ENCODE measurements around the gene ESRRB. TPM values are rescaled to one million over a fixed set of nuclear protein-coding genes. Genes with fewer than 3 reads are reported as not detected.

The ESRRB gene
- total RNA-seq, 1 experiment from 2014 or later: 1.6 TPM

- Mint-ChIP-seq H3K27me3 (ENCODE audit: low read depth) (no peaks in the 10 kb centered on the region), H3K27ac (no peak overlapping the region), H3K36me3 (no peaks in the 10 kb centered on the region), H3K4me3 (no peak overlapping the region), H3K9me3 (no peaks in the 10 kb centered on the region), H3K4me1 (peaks cover 6% of the 10 kb centered on the region; the same call in 1 of the 2 replicates)
- CTCF ChIA-PET: interaction anchor here (0.6 to 1.9 kb wide), 12 partner anchors 9 to 447 kb away, joined by 3 to 9 read pairs (median 5); no protein-coding TSS in a partner anchor
- peak; percentile 75 for ATAC-seq
- POLR2A ChIA-PET: no interaction called here
- DNase-seq (ENCODE audit: low spot score): peak; percentile 37
- TF ChIP-seq JAZF1 (CRISPR knock-in tag; IDR thresholded peaks at IDR 0.05) (no peak), EMX1 (CRISPR knock-in tag; IDR thresholded peaks at IDR 0.05) (no peak), GTF2I (CRISPR knock-in tag; conservative IDR thresholded peaks at IDR 0.05) (peak; percentile 80; the same call in 1 of the 2 replicates), MXD4 (CRISPR knock-in tag; IDR thresholded peaks at IDR 0.05; ENCODE audit: borderline replicate concordance) (no peak)
- TF ChIP-seq, protein P1, sequence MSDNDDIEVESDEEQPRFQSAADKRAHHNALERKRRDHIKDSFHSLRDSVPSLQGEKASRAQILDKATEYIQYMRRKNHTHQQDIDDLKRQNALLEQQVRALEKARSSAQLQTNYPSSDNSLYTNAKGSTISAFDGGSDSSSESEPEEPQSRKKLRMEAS (CRISPR knock-in tag; IDR thresholded peaks at IDR 0.05): no peak
These were observed 121.9 kb downstream of the ESRRB start for GRCh38 chr14:76497550-76498462.

- Mint-ChIP-seq H3K4me1 (peaks cover 6% of the 10 kb centered on the region; the same call in 1 of the 2 replicates), H3K9me3 (no peaks in the 10 kb centered on the region), H3K27ac (no peak overlapping the region), H3K4me3 (no peak overlapping the region), H3K27me3 (ENCODE audit: low read depth) (no peaks in the 10 kb centered on the region), H3K36me3 (no peaks in the 10 kb centered on the region)
- DNase-seq (ENCODE audit: low spot score): no peak
- ATAC-seq: no peak
- no peak for TF ChIP-seq FOXP4 (CRISPR knock-in tag; IDR thresholded peaks at IDR 0.05)
- ChIA-PET POLR2A (no interaction called here), CTCF (interaction anchor here (0.6 to 1.9 kb wide), 12 partner anchors 10 to 448 kb away, joined by 3 to 9 read pairs (median 3); no protein-coding TSS in a partner anchor)
These were observed 122.6 kb downstream of the ESRRB start for GRCh38 chr14:76498463-76498935.

DNA sequence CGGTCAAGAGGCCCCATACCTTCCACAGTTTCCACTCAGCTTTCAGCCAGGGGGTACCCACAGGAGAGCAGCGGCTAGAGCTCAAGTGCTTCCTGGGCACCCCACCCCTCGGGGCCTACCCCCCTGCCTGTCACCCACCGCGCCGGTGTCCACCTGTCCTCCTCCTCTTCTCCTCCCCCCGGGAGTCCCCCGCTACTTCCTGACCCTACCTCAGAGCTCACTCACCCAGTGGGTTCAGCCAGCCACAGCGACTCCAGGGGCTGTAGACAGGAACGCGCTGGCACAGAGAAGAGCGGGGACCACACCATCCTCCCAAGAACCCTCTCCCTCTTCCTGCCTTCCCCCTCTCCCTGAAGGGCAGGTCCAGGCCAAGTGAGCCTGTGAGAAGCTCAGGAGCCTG is 123.0 kb downstream of the ESRRB start:
- no peaks in the 10 kb centered on the region for H3K27me3 Mint-ChIP-seq (ENCODE audit: low read depth)
- ChIA-PET CTCF (interaction anchor here (0.6 to 1.9 kb wide), 6 partner anchors 10 to 448 kb away, joined by 3 to 7 read pairs (median 3); no protein-coding TSS in a partner anchor), POLR2A (no interaction called here)
- TF ChIP-seq, protein P2, sequence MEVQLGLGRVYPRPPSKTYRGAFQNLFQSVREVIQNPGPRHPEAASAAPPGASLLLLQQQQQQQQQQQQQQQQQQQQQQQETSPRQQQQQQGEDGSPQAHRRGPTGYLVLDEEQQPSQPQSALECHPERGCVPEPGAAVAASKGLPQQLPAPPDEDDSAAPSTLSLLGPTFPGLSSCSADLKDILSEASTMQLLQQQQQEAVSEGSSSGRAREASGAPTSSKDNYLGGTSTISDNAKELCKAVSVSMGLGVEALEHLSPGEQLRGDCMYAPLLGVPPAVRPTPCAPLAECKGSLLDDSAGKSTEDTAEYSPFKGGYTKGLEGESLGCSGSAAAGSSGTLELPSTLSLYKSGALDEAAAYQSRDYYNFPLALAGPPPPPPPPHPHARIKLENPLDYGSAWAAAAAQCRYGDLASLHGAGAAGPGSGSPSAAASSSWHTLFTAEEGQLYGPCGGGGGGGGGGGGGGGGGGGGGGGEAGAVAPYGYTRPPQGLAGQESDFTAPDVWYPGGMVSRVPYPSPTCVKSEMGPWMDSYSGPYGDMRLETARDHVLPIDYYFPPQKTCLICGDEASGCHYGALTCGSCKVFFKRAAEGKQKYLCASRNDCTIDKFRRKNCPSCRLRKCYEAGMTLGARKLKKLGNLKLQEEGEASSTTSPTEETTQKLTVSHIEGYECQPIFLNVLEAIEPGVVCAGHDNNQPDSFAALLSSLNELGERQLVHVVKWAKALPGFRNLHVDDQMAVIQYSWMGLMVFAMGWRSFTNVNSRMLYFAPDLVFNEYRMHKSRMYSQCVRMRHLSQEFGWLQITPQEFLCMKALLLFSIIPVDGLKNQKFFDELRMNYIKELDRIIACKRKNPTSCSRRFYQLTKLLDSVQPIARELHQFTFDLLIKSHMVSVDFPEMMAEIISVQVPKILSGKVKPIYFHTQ (CRISPR knock-in tag; IDR thresholded peaks at IDR 0.05): no peak
- TF ChIP-seq NR1H2 (CRISPR knock-in tag; IDR thresholded peaks at IDR 0.05) (no peak), GTF2I (CRISPR knock-in tag; conservative IDR thresholded peaks at IDR 0.05) (no peak), MXD4 (CRISPR knock-in tag; IDR thresholded peaks at IDR 0.05; ENCODE audit: borderline replicate concordance) (no peak), ATF1 (CRISPR knock-in tag; IDR thresholded peaks at IDR 0.05) (no peak), ZNF263 (CRISPR knock-in tag; IDR thresholded peaks at IDR 0.05; ENCODE audit: low read depth) (no peak), E2F1 (CRISPR knock-in tag; IDR thresholded peaks at IDR 0.05) (no peak)
- TF ChIP-seq, protein P3, sequence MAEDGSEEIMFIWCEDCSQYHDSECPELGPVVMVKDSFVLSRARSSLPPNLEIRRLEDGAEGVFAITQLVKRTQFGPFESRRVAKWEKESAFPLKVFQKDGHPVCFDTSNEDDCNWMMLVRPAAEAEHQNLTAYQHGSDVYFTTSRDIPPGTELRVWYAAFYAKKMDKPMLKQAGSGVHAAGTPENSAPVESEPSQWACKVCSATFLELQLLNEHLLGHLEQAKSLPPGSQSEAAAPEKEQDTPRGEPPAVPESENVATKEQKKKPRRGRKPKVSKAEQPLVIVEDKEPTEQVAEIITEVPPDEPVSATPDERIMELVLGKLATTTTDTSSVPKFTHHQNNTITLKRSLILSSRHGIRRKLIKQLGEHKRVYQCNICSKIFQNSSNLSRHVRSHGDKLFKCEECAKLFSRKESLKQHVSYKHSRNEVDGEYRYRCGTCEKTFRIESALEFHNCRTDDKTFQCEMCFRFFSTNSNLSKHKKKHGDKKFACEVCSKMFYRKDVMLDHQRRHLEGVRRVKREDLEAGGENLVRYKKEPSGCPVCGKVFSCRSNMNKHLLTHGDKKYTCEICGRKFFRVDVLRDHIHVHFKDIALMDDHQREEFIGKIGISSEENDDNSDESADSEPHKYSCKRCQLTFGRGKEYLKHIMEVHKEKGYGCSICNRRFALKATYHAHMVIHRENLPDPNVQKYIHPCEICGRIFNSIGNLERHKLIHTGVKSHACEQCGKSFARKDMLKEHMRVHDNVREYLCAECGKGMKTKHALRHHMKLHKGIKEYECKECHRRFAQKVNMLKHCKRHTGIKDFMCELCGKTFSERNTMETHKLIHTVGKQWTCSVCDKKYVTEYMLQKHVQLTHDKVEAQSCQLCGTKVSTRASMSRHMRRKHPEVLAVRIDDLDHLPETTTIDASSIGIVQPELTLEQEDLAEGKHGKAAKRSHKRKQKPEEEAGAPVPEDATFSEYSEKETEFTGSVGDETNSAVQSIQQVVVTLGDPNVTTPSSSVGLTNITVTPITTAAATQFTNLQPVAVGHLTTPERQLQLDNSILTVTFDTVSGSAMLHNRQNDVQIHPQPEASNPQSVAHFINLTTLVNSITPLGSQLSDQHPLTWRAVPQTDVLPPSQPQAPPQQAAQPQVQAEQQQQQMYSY (CRISPR knock-in tag; IDR thresholded peaks at IDR 0.05): no peak
- H3K4me1 Mint-ChIP-seq: peaks cover 6% of the 10 kb centered on the region; the same call in 1 of the 2 replicates
- no peak overlapping the region for H3K27ac Mint-ChIP-seq
- H3K36me3 Mint-ChIP-seq: no peaks in the 10 kb centered on the region
- H3K9me3 Mint-ChIP-seq: no peaks in the 10 kb centered on the region
- DNase-seq (ENCODE audit: low spot score) (no peak), ATAC-seq (no peak)
- H3K4me3 Mint-ChIP-seq: no peak overlapping the region

Measured in WTC11 (cell line).